Gastrocnemius medialis (tissue), 4 donors: ENCODE results near the gene AMZ2.

Experiments
- CTCF ChIP-seq, 5 experiments: fragments of 450-650 bp in 3 of 5; fragments of 200-600 bp in 2 of 5; sonication (generic) in 2 of 5; IDR thresholded peaks in 4 of 5; conservative IDR thresholded peaks in 1 of 5; 1 replicate in 4 of 5; 2 replicates in 1 of 5; pipeline ENCODE4 v1.5.1; 2016 to 2019; ENCODE audit warnings: antibody characterized with exemption in 5 of 5, mild to moderate bottlenecking in 3 of 5, moderate library complexity in 3 of 5
- POLR2A ChIP-seq, 2 donors: fragments of 450-650 bp; IDR thresholded peaks; one replicate each; pipeline ENCODE4 v1.6.1; 2017; ENCODE audit warnings: antibody characterized with exemption in 2 of 2, mild to moderate bottlenecking in 2 of 2, moderate library complexity in 2 of 2

GRCh38 chr17:68295086-68295485 is 47.2 kb downstream of the AMZ2 start:
- no peak for TF ChIP-seq POLR2A (IDR thresholded peaks at IDR 0.05)
- no peak for TF ChIP-seq CTCF (IDR thresholded peaks at IDR 0.05 in 4 of 5, conservative IDR thresholded peaks at IDR 0.05 in 1 of 5)
